Measurements from ENCODE around the gene ZFP69.
"Not testable (repeated sequence)": the region's sequence is repeated elsewhere in the genome, so short reads cannot be mapped to it uniquely, and the experiment has no call there.

ZFP69 gene

DNA sequence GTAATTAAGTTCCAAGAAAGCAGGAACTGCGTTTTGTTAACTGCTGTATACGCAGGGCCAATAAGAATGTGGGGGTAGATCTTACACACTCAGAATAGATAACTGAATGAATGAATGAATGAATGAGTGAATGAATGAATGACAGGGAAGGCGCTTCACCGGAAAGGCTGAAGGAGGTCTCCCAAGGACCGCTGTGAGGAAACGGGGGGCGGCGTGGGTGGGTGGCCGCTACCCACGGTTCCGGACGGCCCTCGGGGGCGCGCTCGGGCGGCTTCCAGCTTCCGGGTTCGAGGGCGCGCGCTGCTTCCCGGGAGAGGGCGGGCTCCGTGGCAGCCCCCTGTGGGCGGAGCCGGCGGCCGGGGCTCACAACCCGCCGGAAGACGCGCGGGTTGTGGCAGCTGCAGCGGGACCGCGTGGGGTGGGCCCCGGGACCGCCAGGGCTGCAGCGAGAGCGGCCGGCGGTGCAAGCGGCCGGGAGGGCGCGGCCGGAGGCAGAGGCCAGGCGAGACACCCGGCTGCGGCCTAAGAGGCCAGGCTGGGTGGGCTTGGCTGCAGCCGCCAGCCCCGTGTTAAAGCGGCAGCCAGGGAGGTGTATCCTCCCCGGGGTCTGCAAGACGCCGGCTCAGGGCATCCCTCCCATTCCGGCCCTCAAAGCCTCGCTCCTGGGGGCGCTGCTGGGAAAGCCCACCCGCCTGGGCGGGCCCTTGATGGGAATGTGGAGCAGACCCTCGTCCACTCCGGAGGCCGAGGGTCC is at the start of gene ZFP69:
Gene ZFP69, plus strand, starts transcription at position 367 of the 754 bp plus-strand sequence. CDS start 2,072 bp downstream, outside the sequence.
- peak; percentile 55 for DNase-seq (ENCODE audit: low read depth)

DNA sequence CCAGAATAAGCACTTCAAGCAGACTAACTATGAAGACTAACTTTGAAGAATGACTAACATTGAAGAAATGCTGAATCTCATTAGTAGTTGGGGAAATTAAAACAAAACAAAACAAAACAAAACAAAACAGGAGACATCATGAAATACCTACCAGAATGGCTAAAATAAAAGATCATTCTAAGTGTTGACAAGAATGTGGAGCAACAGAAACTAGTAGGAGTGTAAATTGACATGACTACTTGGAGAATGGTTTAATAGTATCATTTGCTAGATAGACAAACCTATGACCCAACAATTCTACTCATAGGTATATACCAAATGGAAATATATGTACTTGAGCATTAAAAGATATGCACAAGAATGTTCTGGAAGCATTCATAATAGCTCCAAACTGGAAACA is 45.7 kb upstream of the ZFP69 start:
- no peak for DNase-seq (ENCODE audit: low read depth)

DNA sequence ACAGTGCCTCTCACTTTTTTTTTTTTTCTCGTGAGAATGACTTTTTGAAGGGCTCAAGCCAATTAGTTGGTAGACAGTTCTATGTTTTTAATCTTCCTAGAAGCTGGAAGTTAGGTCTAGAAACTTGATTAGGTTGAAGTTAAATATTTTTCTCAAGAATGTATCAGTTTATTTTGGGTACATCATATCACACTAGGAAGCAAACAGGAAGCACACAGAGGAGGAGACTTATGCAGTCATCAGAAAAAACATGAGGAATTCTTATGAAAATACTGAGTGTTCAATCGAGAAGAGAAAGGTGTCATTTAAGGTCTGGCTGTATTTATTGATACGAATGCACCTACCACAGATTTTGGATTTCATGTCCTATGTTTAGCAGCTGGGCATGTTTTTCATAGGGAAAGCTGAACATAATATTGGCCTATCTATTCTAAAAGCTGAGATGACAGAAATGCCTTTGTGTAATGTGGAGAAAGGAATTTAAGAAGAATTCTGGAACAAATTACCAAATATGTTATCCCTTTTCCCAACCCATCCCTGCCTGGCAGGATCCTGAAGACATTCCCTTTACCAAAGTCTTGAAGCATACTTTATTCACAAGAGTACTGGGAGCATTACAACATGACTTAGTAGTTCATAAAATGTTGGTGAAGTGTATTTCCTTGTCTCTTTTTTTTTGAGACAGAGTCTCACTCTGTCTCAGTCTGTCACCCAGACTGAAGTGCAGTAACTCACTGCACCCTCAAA is 44.3 kb upstream of the ZFP69 start:
- no peak for DNase-seq (ENCODE audit: low read depth)

DNA sequence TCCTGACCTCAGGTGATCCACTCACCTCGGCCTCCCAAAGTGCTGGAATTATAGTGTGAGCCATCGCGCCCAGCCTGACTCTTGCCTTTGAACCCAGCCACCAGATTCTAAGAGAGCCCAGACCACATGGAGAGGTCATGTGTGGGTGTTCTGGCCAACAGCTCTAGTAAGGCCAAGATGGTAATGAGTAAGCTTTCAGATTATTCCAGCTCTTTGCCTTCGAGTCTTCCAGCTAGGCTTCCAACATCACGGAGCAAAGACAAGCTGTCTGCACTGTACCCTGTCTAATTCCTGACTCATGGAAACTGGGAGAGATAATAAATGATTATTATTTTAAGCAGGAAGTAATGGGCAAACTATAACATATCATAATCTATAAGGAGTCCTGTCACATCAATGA is 41.6 kb upstream of the ZFP69 start:
- DNase-seq (ENCODE audit: low read depth): no peak

DNA sequence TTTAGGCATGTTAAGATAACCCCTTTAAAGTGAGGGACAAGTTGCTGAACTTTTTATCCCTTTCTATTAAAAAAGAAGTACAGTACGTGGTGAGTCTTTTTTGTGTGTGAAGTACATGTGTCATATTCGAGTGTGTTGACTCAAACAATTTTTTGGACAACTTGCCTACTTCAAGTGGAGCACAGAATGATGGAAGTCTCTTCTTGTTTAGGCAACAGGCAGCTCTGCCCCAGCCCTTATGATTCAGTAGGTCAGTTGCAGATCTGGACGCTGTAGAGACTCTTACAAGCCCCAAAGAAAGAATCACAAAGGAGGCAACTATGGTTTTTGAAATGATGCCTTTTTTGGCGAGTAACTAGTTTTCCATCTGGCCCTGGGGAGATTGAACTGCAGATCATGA is 41.2 kb upstream of the ZFP69 start:
- DNase-seq (ENCODE audit: low read depth): no peak

DNA sequence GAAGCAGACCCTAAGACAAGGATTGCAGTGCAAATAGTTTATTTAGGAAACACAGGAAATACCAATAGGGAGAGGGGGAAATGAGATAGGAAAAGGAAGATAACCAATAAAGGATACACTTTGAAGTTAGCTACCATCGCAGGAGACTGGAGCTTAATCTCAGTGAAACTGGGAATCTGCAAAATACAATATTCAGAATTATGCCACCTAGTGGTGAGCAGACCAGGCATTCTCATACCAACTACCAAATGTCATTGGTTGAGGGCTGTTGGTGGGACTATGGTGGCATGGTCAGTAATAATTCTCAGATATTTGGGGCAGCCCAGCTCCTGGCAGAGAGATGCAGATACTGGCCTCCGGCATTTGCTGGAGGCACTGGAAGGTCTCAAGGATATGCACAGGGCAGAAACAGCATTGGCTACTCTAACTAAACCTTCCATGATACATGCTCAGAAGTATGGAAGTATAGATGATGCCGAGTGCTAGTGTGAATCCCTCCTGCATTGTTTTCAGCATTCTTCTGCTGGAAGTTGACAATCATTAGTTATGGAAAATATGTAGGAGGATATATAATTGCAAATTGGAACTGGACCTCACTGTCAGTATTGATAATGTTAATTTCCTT is 38.6 kb upstream of the ZFP69 start:
- DNase-seq (ENCODE audit: low read depth): no peak

DNA sequence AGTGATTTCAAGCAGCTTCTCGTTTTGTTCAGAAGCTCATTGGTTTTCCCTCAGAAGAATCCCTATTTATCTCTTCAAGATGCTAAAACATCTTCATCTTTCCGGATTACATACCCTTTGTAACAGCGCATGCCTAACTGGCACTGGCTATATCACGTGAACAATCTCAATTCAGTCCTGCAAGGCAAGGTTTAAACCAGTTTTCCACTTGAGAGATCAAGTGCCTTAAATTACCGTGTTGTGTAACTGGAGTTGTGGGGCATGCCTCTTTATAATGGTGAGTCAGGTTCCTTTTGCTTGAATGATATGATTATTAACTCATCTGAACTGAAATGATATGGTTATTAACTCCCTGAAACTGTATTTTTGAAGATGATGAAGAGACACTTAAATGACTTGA is 37.8 kb upstream of the ZFP69 start:
- no peak for DNase-seq (ENCODE audit: low read depth)

DNA sequence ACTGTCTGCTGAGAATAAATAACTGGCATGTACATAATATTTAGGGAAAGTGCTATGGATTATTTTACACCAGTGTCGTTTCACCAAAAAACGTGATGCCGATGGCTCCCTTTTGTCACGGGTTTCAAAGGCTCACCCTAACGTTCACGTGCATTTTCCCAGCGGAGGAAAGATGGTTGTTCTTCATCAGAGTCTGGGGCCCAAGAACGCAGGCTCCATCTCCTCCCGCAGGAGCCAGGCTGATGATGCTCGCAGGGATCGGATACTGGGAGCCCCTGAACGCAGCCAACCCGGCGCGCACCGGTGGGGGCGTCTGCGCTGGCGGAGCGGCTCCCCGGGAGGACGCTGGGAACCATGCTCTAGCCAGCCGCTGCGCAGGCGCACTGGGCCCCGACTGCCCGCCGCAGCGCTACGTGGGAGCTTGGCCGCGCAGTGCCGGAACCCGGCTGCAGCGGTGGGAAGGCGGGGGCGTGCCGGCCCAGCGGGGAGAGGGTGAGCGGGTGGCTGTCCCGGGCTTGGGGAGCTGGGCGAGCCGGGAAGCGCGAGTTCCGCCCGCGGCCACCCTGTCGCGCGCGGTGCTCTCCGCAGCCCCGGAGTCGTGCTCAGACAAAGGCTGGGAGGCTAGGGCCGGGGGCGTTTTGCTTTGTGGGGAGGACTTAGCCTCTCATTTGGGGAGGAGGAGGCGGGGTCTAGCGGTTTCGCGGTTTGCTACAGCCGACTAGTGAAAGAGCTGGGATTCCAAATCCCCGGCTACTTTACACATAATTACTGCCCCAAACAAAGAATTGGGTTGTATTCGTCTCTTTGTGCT is 27.2 kb upstream of the ZFP69 start, which contains the start of gene ZFP69B:
Gene ZFP69B, plus strand, starts transcription at position 793 of the 811 bp plus-strand sequence. CDS start 486 bp downstream, outside the sequence.
- peak; percentile 84 for DNase-seq (ENCODE audit: low read depth)

DNA sequence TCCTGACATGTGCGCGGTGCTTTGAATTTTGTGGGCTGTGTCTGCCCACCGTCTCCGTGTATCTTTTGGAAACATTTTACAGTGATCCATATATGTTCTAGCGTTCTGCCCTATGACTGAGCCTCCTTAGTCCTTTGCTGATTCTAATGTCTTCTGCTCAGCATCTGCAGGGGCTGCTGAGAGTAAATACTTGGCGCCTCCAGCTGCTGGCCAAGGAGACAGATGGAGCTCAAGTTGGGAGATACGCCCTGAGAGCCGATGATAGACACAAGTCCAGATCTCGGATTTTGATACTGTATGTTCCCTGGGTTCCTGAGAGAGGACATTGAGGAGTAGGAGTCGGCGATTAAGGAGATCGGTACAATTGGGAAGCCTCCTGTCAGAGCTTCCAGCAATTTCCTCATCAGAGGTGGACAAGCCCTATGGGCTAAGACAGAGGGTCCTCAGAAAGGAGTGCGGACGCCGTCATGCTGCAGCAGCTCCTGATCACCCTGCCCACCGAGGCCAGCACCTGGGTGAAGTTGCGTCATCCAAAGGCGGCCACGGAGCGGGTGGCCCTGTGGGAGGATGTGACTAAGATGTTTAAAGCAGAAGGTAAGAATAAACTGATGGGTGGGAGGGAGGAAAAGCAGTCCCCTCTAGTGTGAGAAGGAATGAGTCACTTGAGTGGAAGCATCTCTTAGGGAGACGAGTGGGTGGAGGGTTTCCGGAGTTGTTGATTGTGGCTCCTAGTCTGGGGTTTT is 26.4 kb upstream of the ZFP69 start:
- peak; percentile 83 for DNase-seq (ENCODE audit: low read depth)

DNA sequence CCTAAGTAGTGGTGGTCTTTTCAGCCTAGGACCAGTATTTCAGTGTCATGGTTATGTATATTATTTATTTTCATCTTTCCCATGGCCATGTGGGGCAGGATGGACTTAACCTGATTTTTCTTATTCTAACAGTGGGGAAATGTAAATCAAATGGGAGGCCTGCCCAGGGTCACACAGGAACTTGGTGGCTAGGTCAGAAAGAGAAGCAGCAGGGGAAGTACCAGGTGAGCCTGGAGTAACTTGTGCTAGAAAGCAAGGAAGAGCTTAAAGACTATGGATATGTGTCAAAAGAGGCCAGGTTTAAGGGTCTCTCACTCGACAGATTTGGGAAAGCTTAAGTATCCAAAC is 25.9 kb upstream of the ZFP69 start:
- no peak for DNase-seq (ENCODE audit: low read depth)

DNA sequence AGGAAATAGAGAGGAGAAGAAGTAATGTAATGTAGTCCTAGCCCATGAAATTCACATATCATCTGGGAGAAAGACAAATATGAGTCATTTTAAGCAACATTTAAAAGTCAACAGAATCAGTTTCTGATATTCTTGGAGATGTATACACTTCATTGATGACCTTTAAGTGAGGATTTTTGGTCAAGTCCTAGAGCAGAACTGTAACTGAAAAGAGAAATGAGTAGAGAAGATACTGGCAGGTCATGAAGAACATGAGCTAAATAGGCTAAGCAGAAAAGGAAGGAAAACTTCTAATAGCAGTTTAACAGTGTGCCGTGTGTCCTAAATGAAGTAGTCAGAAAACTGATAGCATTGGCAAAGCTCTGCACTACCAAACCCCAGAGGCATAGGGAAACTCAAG is 22.2 kb upstream of the ZFP69 start:
- no peak for DNase-seq (ENCODE audit: low read depth)

DNA sequence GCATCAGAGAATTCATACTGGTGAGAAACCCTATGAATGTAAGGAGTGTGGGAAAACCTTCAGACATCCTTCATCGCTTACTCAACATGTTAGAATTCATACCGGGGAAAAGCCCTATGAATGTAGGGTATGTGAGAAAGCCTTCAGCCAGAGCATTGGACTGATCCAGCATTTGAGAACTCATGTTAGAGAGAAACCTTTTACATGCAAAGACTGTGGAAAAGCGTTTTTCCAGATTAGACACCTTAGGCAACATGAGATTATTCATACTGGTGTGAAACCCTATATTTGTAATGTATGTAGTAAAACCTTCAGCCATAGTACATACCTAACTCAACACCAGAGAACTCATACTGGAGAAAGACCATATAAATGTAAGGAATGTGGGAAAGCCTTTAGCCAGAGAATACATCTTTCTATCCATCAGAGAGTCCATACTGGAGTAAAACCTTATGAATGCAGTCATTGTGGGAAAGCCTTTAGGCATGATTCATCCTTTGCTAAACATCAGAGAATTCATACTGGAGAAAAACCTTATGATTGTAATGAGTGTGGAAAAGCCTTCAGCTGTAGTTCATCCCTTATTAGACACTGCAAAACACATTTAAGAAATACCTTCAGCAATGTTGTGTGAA is 14.0 kb upstream of the ZFP69 start:
- DNase-seq (ENCODE audit: low read depth): no peak

DNA sequence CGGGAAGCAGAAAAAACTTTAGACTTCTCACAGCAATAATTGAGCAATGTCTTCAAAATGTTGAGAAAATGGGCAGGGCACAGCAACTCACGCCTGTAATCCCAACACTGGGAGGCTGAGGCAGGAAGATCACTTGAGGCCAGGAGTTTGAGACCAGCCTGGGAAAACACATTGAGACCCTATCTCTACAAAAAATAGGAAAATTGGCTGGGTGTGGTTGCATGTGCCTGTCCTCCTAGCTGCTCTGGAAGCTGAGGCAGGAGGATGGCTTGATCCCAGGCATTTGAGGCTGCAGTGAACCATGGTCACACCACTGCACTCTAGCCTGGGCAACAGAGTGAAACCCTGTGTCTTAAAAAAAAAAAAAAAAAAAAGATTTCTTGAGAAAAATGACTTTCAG is 7.8 kb upstream of the ZFP69 start:
- DNase-seq (ENCODE audit: low read depth): no peak

DNA sequence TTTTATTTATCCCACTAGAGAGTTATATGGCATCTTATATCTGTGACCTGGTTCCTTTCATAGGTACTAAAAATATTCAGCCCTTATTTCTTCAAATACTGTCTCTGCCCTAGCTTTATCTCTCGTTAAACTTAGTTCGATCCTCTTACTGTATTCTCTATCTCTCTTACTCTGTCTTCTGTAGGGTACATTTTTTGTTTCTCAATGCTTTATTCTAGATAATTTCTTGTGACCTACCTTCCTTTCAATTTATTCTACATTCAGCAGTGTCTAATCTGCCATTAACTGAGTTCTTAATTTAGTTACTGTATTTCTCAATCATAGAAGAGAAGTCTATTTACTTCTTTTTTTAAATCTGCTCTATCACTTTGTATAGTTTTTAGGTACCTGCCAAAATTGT is 1.8 kb upstream of the ZFP69 start:
- DNase-seq (ENCODE audit: low read depth): no peak

DNA sequence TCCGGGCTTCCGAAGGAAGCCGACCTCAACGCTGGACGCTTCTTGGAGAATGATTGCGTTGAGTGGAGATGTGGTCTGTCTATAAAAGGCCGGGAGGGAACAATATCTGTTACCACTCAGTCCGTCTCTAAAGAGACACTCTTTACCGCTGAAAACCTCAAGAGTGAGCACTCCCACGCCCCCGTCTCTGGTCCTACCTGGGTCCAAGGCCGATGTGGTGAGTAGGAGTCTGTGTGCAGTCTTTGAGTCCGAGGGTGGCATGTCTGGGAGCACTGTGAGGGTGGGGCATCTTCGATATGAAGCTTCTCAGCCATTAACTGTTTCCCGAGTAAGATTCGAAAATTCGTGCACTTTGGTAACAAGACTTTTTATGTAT is 576 bp downstream of the ZFP69 start:
- DNase-seq (ENCODE audit: low read depth): peak; percentile 2

DNA sequence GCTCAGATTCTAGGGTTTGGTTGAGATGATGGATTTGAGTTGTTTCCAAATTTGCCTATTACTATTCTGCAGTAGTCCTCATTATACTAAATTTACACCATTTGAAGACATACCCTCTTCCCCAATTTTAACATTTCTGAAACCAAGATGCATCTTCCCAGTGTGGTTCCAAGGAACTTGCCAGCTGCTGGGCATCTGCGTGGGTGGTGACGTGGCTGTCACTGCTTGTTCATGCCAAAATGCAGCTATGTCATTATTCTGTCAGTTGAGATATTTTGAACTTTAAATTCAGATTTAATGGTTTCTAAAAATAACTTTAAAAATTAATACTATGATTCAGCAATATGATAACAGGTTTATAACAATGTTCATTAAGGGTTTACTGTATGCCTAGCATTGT is 1.2 kb downstream of the ZFP69 start:
- DNase-seq (ENCODE audit: low read depth): no peak

DNA sequence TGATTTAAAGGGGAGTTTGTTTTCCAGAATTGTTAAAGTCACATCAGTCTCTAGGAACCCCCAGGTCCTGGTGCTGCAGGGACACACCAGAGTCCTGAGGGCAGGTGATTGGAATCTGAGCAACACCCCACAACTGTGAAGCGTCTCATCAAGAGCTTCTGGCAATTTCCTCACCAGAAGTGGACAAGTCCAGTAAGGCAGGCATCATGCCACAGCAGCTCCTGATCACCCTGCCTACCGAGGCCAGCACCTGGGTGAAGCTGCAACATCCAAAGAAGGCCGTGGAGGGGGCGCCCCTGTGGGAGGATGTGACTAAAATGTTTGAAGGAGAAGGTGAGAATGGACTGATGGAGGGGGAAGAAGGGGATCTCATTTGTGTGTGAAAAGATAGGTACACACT is 2.1 kb downstream of the ZFP69 start:
- no peak for DNase-seq (ENCODE audit: low read depth)

DNA sequence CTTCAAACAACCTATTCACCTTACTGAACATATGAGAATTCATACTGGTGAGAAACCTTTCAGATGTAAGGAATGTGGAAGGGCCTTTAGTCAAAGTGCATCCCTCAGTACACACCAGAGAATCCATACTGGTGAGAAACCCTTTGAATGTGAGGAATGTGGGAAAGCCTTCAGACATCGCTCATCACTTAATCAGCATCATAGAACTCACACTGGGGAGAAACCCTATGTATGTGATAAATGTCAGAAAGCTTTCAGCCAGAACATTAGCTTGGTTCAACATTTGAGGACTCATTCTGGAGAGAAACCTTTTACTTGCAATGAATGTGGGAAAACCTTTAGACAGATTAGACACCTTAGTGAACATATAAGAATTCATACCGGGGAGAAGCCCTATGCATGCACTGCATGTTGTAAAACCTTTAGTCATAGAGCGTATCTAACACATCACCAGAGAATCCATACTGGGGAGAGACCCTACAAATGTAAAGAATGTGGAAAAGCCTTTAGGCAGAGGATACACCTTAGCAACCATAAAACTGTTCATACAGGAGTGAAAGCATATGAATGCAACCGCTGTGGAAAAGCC is 18.3 kb downstream of the ZFP69 start:
- DNase-seq (ENCODE audit: low read depth): no peak

DNA sequence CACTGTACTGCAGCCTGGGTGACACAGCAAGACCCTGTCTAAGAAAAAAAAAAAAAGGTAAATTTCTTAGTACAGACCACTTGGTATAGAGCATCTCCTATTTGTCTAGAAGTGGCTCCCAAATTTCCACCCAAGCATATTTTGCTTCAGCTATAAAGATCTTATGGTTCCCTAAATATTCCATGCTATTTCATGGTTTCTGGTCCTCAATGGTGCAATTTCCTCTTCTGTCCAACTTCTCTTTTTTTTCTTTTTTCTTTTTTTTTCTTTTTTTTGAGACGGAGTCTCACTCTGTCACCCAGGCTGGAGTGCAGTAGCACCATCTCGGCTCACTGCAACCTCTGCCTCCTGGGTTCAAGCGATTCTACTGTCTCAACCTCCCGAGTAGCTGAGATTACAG is 25.6 kb downstream of the ZFP69 start:
- DNase-seq (ENCODE audit: low read depth): not testable (repeated sequence)

DNA sequence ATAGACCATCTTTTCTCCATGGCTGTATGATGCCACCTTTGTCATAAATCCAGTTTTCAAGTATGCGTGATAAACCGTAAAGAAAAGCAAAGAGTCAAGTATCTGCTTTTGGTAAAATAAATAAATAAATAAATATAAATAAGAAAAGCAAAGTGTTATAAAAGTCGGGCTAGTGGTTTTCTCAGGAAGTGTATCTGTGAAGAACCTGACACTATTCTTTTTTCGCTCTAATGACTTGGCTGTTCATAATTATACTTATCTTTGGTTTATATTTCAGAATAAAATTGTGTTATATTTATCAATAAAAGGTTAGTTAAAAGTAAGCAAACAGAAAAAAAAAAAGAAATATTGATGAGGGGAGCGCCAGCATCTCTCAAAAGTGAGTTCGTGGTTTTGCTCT is 30.9 kb downstream of the ZFP69 start:
- no peak for DNase-seq (ENCODE audit: low read depth)

All from activated T-helper 9 cell treated with anti-CD3 and anti-CD28 coated beads, Interleukin-2, amount 50 U/mL, for 16 hours (primary cell).